ENCODE results near the gene NEFH. TPM values are rescaled to one million over a fixed set of nuclear protein-coding genes. Genes with fewer than 3 reads are reported as not detected.
"Not testable (repeated sequence)": the region's sequence is repeated elsewhere in the genome, so short reads cannot be mapped to it uniquely, and the experiment has no call there.

NEFH gene
- 0.47 TPM for total RNA-seq

GRCh38 chr22:29479417-29480261 is at the start of gene NEFH:
NEFH (plus strand) TSS chr22:29480218; CDS start chr22:29480263, 45 bp downstream.
- DNase-seq = no peak

DNA sequence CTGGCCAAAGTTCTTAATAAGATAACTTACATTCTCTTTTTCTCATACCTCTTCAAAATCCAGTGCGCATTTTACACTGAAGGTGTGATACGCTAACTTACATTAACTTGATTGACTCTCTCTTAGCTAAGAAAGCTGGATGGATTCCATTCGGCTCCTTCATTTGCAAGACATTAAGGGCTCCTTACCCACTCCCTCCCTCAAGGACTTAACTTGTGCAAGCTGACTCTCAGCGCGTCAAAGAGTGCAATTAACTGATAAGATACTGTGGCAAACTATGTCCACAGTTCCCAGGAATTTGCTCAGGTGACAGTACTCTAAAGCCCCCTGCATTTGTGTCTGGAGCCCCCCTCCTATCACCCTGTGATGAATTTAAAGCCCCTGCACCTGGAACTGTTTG is 48.0 kb upstream of the NEFH start:
- DNase-seq = no peak

GRCh38 chr22:29433856-29434255 is 46.2 kb upstream of the NEFH start:
- DNase-seq = no peak

- DNase-seq = no peak
These were observed 45.7 kb upstream of the NEFH start for GRCh38 chr22:29434288-29434687.

DNA sequence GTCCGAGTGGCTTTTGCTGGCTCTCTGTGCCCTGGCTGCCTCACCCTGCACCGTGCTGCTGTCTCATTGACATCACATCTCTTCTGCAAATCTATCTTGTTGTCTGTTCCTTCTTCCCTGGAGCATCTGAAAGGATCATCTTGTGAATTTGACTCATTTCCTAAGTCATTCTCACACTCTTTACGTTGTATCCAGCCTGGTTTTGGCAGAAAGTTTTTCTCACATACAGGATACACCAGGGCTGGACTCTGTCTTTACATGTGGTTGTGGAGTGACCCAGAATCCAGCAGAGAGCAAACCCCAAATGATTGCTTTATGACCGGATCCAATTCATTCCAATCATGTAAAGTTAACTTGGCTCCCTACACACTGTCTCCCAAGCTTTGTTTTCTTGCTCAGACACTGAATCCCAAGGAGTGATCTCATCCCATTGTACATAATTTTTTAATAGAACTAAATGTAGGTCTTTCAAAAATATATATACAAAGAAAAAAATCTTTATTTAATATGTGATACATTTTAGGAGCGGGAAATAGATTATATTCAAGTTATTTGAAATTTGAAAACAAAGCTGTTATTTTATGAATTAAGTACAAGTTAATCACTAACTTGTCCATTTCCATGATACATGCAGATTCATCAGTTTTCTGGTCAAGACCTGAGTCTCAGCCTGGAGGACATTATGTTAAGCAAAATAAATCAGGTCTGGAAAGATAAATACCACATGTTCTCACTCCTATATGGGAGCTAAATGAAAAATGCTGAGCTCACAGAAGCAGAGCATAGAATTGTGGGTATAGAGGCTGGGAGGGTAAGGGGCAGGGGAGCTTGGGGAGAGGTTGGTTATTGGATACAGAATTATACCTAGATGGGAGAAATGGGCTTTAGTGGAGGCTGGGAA is 44.5 kb upstream of the NEFH start:
- no peak for DNase-seq

GRCh38 chr22:29438283-29438682 is 41.7 kb upstream of the NEFH start, which contains the start of gene RFPL1:
RFPL1 (plus strand) TSS chr22:29438583.
- DNase-seq = not testable (repeated sequence)

DNA sequence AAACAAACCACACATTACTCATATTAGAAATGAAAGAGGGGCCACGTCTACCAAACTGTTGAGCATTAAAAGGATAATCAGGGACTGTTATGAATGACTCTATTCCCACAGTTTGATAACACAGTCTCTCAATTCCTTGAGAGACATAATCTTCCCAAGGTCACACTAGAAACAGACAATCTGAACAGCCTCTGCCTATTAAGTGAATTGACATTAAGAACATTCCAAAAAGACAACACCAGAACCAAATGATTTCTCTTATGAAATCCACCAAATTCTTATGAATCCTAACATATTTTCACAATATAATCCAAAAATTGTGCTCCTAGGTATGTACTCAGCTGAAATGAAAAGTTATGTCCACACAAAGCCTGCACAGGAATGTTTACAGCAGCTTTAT is 37.0 kb upstream of the NEFH start:
- no peak for DNase-seq

DNA sequence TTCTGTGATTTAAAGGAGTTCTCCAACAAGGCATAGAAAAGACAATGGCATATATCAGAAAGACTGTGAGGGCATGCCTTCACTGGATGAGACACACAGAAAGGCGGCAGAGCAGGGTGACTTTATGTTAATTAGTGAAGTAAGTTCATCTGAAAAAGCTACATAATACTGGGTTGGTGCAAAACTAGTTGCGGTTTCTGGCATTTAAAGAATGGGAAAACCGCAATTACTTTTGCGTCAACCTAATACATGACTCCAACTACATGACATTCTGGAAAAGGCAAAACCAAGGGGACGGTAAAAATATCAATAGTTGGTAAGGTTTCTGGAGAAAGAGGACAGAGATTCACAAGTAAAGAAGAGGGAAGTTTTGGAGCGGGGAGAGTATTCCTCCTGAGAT is 36.6 kb upstream of the NEFH start:
- DNase-seq = no peak

DNA sequence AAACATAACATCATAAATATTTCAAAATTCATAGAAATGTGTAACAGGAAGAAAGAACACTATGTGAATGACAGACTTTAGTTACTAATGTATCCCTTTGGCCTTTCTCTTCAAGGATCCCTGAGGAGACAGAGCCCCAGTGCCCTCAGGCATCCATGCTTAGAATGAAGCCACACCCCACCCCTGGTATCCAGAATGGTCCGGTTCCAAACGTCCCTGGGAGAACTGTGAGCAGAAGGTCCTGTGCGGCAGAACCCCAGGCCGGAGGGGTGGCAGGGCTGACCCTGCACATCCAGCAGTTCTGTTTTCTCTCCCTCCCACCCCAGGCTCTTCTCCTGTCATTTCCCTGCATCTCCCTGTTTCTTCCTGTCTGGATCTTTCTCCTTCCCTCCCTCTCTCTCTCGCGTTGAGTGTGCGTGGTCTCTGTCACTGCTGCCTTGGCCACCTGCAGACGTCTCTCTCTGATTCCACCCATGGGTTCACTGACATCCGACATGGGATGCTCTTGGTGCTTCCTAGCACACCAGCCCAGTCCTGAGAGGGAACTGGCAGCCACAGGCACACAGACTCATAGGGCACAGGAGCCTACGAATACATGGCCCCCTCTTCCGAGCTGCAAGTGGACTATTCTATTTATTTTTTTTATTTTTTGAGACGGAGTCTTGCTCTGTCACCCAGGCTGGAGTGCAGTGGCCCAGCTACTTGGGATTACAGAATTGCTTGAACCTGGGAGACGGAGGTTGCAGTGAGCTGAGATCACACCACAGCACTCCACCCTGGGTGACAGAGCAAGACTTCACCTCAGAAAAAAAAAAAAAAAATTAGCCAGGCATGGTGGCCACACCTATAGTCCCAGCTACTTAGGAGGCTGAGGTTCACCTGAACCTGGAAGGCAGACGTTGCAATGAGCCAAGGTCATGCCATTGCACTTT is 35.9 kb upstream of the NEFH start:
- no peak for DNase-seq

GRCh38 chr22:29445508-29445907 is 34.5 kb upstream of the NEFH start:
- no peak for DNase-seq

- DNase-seq = no peak
These were observed 32.1 kb upstream of the NEFH start for GRCh38 chr22:29447906-29448305.

DNA sequence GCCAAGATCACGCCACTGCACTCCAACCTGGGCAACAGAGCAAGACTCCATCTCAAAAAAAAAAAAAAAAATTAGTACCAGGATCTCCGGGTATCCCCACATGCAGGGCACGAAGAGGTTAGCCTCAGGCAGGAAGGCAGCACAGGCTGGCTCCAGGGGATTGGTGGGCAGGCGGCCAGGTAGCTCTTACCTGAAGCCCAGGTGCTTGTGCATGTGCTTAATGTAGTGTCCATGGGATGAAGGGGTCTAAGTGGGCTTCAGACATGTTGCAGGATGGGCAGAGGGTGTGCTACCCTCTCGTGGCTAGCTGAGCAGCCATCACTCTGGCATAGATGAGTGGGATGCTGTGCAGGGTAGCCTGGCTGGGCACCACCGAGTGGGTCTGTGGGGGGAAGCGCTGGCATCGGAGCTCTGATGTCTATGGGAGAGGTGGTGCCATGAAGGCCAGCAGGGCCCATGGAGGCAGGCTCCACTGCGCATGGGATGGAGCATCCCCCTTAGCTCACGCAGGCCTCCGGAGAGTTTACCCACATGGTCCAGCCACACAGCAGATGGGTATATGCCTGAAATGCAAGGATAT is 30.6 kb upstream of the NEFH start:
- DNase-seq = no peak

- no peak for DNase-seq
These were observed 29.8 kb upstream of the NEFH start for GRCh38 chr22:29450222-29450621.

DNA sequence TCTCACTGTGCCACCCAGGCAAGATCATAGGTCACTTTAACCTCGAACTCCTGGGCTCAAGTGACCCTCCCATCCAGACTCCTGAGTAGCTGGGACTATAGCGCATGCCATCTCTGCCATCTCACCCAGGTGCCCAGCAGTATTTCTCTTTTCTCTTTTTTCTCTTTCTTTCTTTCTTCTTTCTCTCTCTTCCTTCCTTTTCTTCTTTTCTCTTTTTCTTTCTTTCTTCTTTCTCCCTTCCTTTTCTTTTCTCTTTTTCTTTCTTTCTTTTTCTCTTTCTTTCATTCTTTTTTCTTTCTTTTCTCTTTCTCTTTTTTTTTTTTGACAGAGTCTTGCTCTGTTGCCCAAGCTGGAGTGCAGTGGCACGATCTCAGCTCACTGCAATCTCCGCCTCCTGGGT is 28.2 kb upstream of the NEFH start:
- DNase-seq = no peak

GRCh38 chr22:29454276-29454675 is 25.7 kb upstream of the NEFH start:
- DNase-seq = no peak

GRCh38 chr22:29456211-29456671 is 23.8 kb upstream of the NEFH start:
- DNase-seq = no peak

GRCh38 chr22:29457730-29458129 is 22.3 kb upstream of the NEFH start:
- DNase-seq = no peak

DNA sequence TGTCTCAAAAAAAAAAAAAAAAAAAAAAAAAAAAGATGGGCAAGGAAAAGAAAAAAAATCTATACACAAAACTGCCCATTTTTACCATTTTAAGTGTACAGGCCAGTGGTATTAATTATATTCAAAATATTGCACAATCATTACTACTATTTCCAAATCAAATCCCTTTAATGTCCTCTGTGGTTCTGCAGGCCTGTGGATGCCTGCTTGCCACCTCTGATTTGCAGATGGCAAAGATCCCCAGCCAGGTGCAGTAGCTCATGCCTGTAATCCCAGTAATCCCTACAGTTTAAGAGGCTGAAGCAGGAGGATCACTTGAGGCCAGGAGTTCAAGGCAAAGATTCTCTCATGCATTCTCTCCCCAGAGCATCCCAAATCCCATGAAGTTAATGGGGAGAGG is 21.5 kb upstream of the NEFH start:
- no peak for DNase-seq

DNA sequence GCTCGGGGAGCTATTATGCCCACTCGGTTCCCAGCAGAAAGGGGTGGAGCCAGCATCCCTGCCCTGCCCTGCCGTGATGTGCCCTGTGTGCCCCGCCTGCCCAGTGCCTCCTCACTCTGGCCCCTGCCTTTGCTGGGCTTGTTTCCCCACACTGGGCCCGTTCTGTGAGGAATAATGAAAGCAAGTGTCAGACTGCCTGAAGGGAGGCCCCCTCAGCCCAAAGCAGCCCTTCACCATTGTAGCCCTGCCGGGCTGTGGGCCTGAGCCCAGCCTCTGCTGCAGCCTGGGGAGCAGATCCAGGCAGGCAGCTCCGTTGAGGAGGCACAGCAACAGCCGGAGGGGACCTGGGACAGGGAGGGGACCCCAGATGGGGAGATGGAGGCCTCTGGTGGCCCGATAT is 20.2 kb upstream of the NEFH start:
- DNase-seq = no peak

DNA sequence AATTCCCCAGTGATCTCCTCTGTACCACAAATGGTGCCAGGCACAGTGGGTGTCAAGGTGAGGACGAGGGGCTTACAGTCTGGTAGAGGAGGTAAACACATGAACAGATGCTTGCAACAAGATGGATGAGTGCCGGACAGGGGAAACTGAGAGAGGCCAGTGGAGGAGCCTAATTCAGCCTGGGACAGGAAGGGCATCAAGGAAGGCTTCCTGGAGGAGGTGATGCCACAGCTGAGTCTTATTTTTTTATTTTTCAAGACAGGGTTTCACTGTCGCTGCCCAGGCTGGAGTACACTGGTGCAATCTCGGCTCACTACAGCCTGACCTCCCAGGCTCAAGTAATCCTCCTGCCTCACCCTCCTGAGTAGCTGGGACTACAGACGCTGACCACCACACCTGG is 18.8 kb upstream of the NEFH start:
- no peak for DNase-seq

DNA sequence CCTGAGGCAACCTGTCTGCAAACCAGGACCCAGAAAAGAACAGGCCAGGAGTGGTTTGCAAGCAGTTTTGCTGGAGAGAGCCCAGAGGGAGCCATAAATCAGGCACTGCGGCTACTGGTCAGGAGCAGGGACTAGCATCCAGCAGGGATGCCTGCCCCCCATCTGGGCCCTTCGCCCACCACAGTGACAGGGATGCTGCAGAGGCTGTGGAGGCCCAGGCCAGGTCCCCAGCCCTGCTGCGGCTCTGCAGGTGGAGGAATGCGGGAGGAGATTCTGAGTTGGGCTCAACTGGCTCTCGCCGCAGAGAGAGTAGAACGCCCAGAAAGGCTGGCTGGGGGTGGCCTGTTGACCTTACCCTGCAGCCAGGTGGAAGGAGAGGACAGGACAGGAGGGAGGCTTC is 16.4 kb upstream of the NEFH start:
- no peak for DNase-seq

DNA sequence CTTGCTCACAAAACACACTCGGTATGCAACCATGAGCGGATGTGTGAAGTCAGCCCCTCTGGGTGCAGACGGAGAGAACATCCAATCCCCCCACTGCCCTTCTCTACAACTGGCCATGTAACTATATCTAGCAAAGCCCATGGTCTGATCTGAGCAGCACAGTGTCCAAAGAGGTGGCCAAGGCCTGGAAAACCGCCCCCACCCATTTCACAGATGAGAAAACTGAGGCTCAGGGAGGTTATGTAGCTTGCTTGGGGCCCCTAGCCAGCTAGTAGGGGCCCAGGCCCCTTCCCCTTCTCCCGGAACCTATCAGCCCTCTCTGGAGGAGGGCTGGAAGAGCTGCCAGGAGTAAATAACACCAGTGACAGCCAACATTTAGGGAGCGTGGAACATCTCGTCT is 15.4 kb upstream of the NEFH start:
- no peak for DNase-seq
